Activated T-cell treated with anti-CD3 and anti-CD28 coated beads, Interleukin-2, amount 50 U/mL, for 48 hours (primary cell): ENCODE measurements around the gene OXT.

Source experiments
- DNase-seq, 2 experiments: peaks; one replicate each; pipeline ENCODE4 v3.0.0-alpha.2; 2020

The OXT gene

DNA sequence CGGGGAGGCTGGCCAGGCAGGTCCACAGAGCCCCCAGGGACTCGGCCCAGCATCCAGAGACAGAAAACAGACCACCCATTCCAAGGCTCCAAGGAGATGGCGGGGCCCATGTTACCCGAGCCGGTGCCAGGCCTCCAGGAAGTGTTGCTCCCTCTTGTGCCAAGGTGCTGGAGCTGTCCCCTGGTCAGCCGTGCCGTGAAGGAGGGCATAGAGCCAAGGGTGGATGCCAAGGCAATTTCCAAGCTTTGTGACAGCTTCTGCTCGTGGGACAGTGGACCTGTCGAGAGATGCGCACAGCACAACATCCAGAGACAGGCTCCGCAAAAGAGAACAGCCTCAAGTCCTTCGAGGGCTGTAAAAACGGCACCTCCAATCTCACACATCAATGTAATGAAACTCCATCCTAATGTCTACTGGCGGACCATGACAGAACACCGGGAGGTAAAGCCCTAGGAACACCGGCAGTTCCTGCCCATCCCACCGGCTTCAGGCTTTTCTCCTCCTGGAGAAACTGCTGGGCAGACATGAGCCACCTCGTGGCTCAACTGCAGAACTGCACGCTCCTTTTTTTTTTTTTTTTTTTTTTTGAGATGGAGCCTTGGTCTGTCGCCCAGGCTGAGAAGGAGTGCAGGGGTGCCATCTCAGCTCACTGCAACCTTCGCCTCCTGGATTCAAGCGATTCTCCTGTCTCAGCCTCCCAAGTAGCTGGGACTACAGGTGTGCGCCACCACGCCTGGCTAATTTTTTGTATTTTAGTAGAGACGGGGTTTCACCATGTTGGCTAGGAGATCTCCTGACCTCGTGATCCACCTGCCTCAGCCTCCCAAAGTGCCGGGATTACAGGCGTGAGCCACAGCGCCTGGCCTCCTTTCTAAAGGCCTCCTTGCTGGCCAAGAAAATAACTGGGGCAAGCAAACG is 44.0 kb downstream of the OXT start:
- peak; percentile 33 to 53 for DNase-seq

GRCh38 chr20:3116341-3116740 is 44.9 kb downstream of the OXT start:
- no peak for DNase-seq

- peak in 1 of 2 experiments; percentile 50 for DNase-seq
Observed at GRCh38 chr20:3117839-3118379, 46.5 kb downstream of the OXT start.

DNA sequence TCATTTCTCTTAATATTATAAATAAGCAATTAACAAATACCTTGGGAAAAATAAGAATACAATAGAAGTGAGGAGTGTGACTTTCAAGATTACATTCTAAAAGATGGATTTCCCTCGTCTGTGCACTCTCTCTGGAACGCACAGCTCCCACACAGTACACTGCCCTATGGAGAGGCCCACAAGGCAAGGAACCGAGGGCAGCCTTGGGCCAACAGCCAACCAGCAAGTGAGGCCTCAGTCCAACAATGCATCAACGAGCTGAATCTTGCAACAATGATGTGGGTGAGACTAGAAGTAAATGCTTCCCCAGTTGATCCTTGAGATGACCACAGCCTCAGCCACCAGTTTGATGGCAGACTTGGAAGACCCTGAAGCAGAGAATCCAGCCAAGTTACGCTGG is 47.6 kb downstream of the OXT start:
- DNase-seq = no peak

- no peak for DNase-seq
Observed at GRCh38 chr20:3121271-3121911, 50.0 kb downstream of the OXT start.
